ENCODE measurements around the gene PPM1L. TPM values are rescaled to one million over a fixed set of nuclear protein-coding genes. Genes with fewer than 3 reads are reported as not detected.

PPM1L gene
- total RNA-seq, 1 donor from 2014 or later: 13.5 TPM

- no peak for ATAC-seq
- intact Hi-C loops (cut with DNase I): no loop called here
- Histone ChIP-seq H3K27me3 (no peaks in the 10 kb centered on the region), H3K27ac (peak overlapping the region; percentile 94), H3K9me3 (no peaks in the 10 kb centered on the region), H3K4me1 (peaks cover 16% of the 10 kb centered on the region), H3K4me3 (peak overlapping the region; percentile 83), H3K36me3 (no peaks in the 10 kb centered on the region)
- DNase-seq: peak; percentile 39
- TF ChIP-seq CTCF (IDR thresholded peaks at IDR 0.05): no peak
Measured at GRCh38 chr3:160754371-160754854, 1.6 kb upstream of the PPM1L start.

GRCh38 chr3:160754855-160755747 lies 930 bp upstream of the PPM1L start:
- peak overlapping the region; percentile 83 for H3K4me3 ChIP-seq
- ATAC-seq: peak; percentile 96
- no peak for TF ChIP-seq CTCF (IDR thresholded peaks at IDR 0.05)
- H3K27ac ChIP-seq: peak overlapping the region; percentile 94
- intact Hi-C loops (cut with DNase I): no loop called here
- H3K27me3 ChIP-seq: no peaks in the 10 kb centered on the region
- H3K4me1 ChIP-seq: peaks cover 16% of the 10 kb centered on the region
- no peaks in the 10 kb centered on the region for H3K36me3 ChIP-seq
- no peaks in the 10 kb centered on the region for H3K9me3 ChIP-seq
- peak; percentile 97 for DNase-seq

- Histone ChIP-seq H3K9me3 (no peaks in the 10 kb centered on the region), H3K27me3 (no peaks in the 10 kb centered on the region), H3K4me3 (peak overlapping the region; percentile 83), H3K4me1 (peaks cover 16% of the 10 kb centered on the region), H3K36me3 (no peaks in the 10 kb centered on the region), H3K27ac (no peak overlapping the region)
- DNase-seq (peak; percentile 63), ATAC-seq (no peak)
- intact Hi-C loops (cut with DNase I): no loop called here
- TF ChIP-seq CTCF (IDR thresholded peaks at IDR 0.05): no peak
Measured at GRCh38 chr3:160757233-160758106, 1.4 kb downstream of the PPM1L start.

- Histone ChIP-seq H3K9me3 (no peaks in the 10 kb centered on the region), H3K4me1 (peaks cover 9% of the 10 kb centered on the region), H3K27ac (no peak overlapping the region), H3K4me3 (no peak overlapping the region), H3K36me3 (no peaks in the 10 kb centered on the region), H3K27me3 (no peaks in the 10 kb centered on the region)
- intact Hi-C loops (cut with DNase I): no loop called here
- TF ChIP-seq CTCF (IDR thresholded peaks at IDR 0.05): no peak
- DNase-seq (no peak), ATAC-seq (no peak)
Measured at GRCh38 chr3:160758929-160759577, 3.0 kb downstream of the PPM1L start.

- Histone ChIP-seq H3K4me3 (no peak overlapping the region), H3K9me3 (no peaks in the 10 kb centered on the region), H3K27me3 (no peaks in the 10 kb centered on the region), H3K36me3 (no peaks in the 10 kb centered on the region), H3K4me1 (no peaks in the 10 kb centered on the region), H3K27ac (no peak overlapping the region)
- DNase-seq: no peak
- ATAC-seq: no peak
- no peak for TF ChIP-seq CTCF (IDR thresholded peaks at IDR 0.05)
- intact Hi-C loops (cut with DNase I): no loop called here
Measured at GRCh38 chr3:160763073-160763472, 7.0 kb downstream of the PPM1L start.

Measured in upper lobe of right lung (tissue), 1 donor.